Astrocyte (in vitro differentiated cells and primary cell): Measurements from ENCODE around the gene VGLL4. TPM values are rescaled to one million over a fixed set of nuclear protein-coding genes. Genes with fewer than 3 reads are reported as not detected.
A peak's percentile ranks its signal among the peaks of the same experiment; 100 is the strongest.

ENCODE experiments used
- DNase-seq: peaks from one replicate; pipeline ENCODE4 v3.0.0-alpha.2; 2010; ENCODE audit warnings: low read depth
- FAIRE-seq: peaks from 2 replicates; lab custom pipeline; 2011; peaks lifted over from hg19 to GRCh38; lab: Jason Lieb, UNC
- H2AFZ ChIP-seq: 2 replicates; pipeline ENCODE4 v1.6.0; 2012; ENCODE audit warnings: low read depth, low read length, inconsistent platforms
- H3K27ac ChIP-seq: 2 replicates; pipeline ENCODE4 v1.5.1; 2011; ENCODE audit warnings: low read depth, low read length, inconsistent platforms
- H3K27me3 ChIP-seq: 2 replicates; pipeline ENCODE4 v1.6.0; 2011; ENCODE audit warnings: low read length, inconsistent platforms; ENCODE audit not compliant: insufficient read depth
- H3K36me3 ChIP-seq: 2 replicates; pipeline ENCODE4 v1.5.1; 2011; ENCODE audit warnings: low read length, inconsistent platforms; ENCODE audit not compliant: insufficient read depth
- H3K4me1 ChIP-seq: 2 replicates; pipeline ENCODE4 v1.5.1; 2011; ENCODE audit warnings: low read length, inconsistent platforms; ENCODE audit not compliant: insufficient read depth
- H3K4me2 ChIP-seq: 2 replicates; pipeline ENCODE4 v1.6.0; 2012; ENCODE audit warnings: low read length, inconsistent platforms
- H3K4me3 ChIP-seq: 2 replicates; pipeline ENCODE4 v1.5.1; 2011; ENCODE audit warnings: low read depth, mild to moderate bottlenecking, low read length, inconsistent platforms; ENCODE audit not compliant: insufficient read depth
- H3K79me2 ChIP-seq: 2 replicates; pipeline ENCODE4 v1.6.0; 2012; ENCODE audit warnings: mild to moderate bottlenecking, low read length, inconsistent platforms; ENCODE audit not compliant: insufficient read depth
- H3K9ac ChIP-seq: 2 replicates; pipeline ENCODE4 v1.6.0; 2012; ENCODE audit warnings: mild to moderate bottlenecking, low read length, inconsistent platforms
- H3K9me3 ChIP-seq: 2 replicates; pipeline ENCODE4 v1.5.1; 2012; ENCODE audit warnings: low read depth, mild to moderate bottlenecking, low read length, inconsistent platforms; ENCODE audit not compliant: insufficient read depth
- H4K20me1 ChIP-seq: 2 replicates; pipeline ENCODE4 v1.6.0; 2012; ENCODE audit warnings: low read length, inconsistent platforms; ENCODE audit not compliant: insufficient read depth
- H3K27ac Mint-ChIP-seq: one replicate; pipeline ENCODE4 v1.8.0; 2021; ENCODE audit warnings: mild to moderate bottlenecking, mixed read lengths; ENCODE audit not compliant: unreplicated experiment
- H3K27me3 Mint-ChIP-seq: one replicate; pipeline ENCODE4 v1.8.0; 2021; ENCODE audit warnings: low read depth, mixed read lengths; ENCODE audit not compliant: unreplicated experiment
- H3K36me3 Mint-ChIP-seq: one replicate; pipeline ENCODE4 v1.8.0; 2021; ENCODE audit warnings: low read depth, mixed read lengths; ENCODE audit not compliant: unreplicated experiment
- H3K4me1 Mint-ChIP-seq: one replicate; pipeline ENCODE4 v1.8.0; 2021; ENCODE audit warnings: low read depth, mixed read lengths; ENCODE audit not compliant: unreplicated experiment
- H3K4me3 Mint-ChIP-seq: one replicate; pipeline ENCODE4 v1.8.0; 2021; ENCODE audit warnings: mild to moderate bottlenecking, moderate library complexity, mixed read lengths; ENCODE audit not compliant: unreplicated experiment
- H3K9me3 Mint-ChIP-seq: one replicate; pipeline ENCODE4 v1.8.0; 2021; ENCODE audit warnings: mild to moderate bottlenecking, mixed read lengths; ENCODE audit not compliant: unreplicated experiment
- CTCF ChIP-seq: IDR thresholded peaks from 2 replicates; pipeline ENCODE4 v1.5.1; 2011; ENCODE audit warnings: low read depth, mild to moderate bottlenecking, inconsistent platforms, low read length, moderate library complexity; ENCODE audit not compliant: insufficient read depth
- EZH2 ChIP-seq: IDR thresholded peaks from 2 replicates; pipeline ENCODE4 v1.6.1; 2012; ENCODE audit warnings: mild to moderate bottlenecking, low read length, inconsistent platforms; ENCODE audit not compliant: insufficient read depth
- total RNA-seq: library from RNA; stranded (reverse); gene quantifications from 2 replicates; pipeline ENCODE4 v1.2.1, GENCODE V29; 2021

VGLL4 gene
- total RNA-seq, 1 donor from 2014 or later, result 70.3 TPM

- FAIRE-seq (no peak), DNase-seq (no peak)
- H3K36me3 ChIP-seq, result peaks cover 22% of the 10 kb centered on the region
- peaks cover 93% of the 10 kb centered on the region for H3K79me2 ChIP-seq
- Mint-ChIP-seq H3K36me3 (peaks cover 21% of the 10 kb centered on the region), H3K27me3 (no peaks in the 10 kb centered on the region), H3K9me3 (no peaks in the 10 kb centered on the region), H3K4me1 (peaks cover 42% of the 10 kb centered on the region), H3K27ac (no peak overlapping the region), H3K4me3 (no peak overlapping the region)
- no peaks in the 10 kb centered on the region for H3K27me3 ChIP-seq
- no peak overlapping the region for H2AFZ ChIP-seq
- no peaks in the 10 kb centered on the region for H3K9me3 ChIP-seq
- peaks cover 47% of the 10 kb centered on the region for H3K4me1 ChIP-seq
- H4K20me1 ChIP-seq, result peaks cover 35% of the 10 kb centered on the region
- no peak overlapping the region for H3K4me2 ChIP-seq
- peak overlapping the region; percentile 90 for H3K9ac ChIP-seq
- H3K27ac ChIP-seq, result peak overlapping the region; percentile 100
- TF ChIP-seq EZH2 (no peak), CTCF (no peak)
- no peak overlapping the region for H3K4me3 ChIP-seq
Measured at GRCh38 chr3:11566916-11567315, 76.8 kb downstream of the VGLL4 start.

- TF ChIP-seq CTCF (no peak), EZH2 (no peak)
- FAIRE-seq, result no peak
- H3K9ac ChIP-seq, result no peak overlapping the region
- no peak for DNase-seq
- Mint-ChIP-seq H3K36me3 (peaks cover 21% of the 10 kb centered on the region), H3K4me3 (no peak overlapping the region), H3K27ac (no peak overlapping the region), H3K4me1 (peaks cover 43% of the 10 kb centered on the region), H3K9me3 (no peaks in the 10 kb centered on the region), H3K27me3 (no peaks in the 10 kb centered on the region)
- no peak overlapping the region for H3K4me2 ChIP-seq
- H3K27me3 ChIP-seq, result no peaks in the 10 kb centered on the region
- H3K4me3 ChIP-seq, result no peak overlapping the region
- peaks cover 36% of the 10 kb centered on the region for H4K20me1 ChIP-seq
- H3K79me2 ChIP-seq, result peaks cover 93% of the 10 kb centered on the region
- H3K36me3 ChIP-seq, result peaks cover 22% of the 10 kb centered on the region
- H3K27ac ChIP-seq, result peak overlapping the region; percentile 100
- H3K9me3 ChIP-seq, result no peaks in the 10 kb centered on the region
- no peak overlapping the region for H2AFZ ChIP-seq
- H3K4me1 ChIP-seq, result peaks cover 48% of the 10 kb centered on the region
Measured at GRCh38 chr3:11566478-11566877, 77.2 kb downstream of the VGLL4 start.

GRCh38 chr3:11565932-11566331, 77.8 kb downstream of the VGLL4 start:
- Histone ChIP-seq H3K4me3 (no peak overlapping the region), H3K36me3 (peaks cover 22% of the 10 kb centered on the region), H3K27ac (no peak overlapping the region), H3K79me2 (peaks cover 93% of the 10 kb centered on the region), H3K4me2 (no peak overlapping the region), H3K27me3 (no peaks in the 10 kb centered on the region), H4K20me1 (peaks cover 42% of the 10 kb centered on the region), H3K9me3 (no peaks in the 10 kb centered on the region), H2AFZ (no peak overlapping the region), H3K4me1 (peaks cover 48% of the 10 kb centered on the region), H3K9ac (no peak overlapping the region)
- Mint-ChIP-seq H3K4me3 (no peak overlapping the region), H3K27ac (no peak overlapping the region), H3K4me1 (peaks cover 45% of the 10 kb centered on the region), H3K27me3 (no peaks in the 10 kb centered on the region), H3K36me3 (peaks cover 21% of the 10 kb centered on the region), H3K9me3 (no peaks in the 10 kb centered on the region)
- TF ChIP-seq EZH2 (no peak), CTCF (no peak)
- DNase-seq (no peak), FAIRE-seq (no peak)
